K562 (cell line): ENCODE results near the gene SPIB. TPM values are rescaled to one million over a fixed set of nuclear protein-coding genes. Genes with fewer than 3 reads are reported as not detected.
A peak's percentile ranks its signal among the peaks of the same experiment; 100 is the strongest.

Experiments used
- ATAC-seq: fragments of 200-7000 bp; cut with Tn5 transposase; 3 replicates; pipeline ENCODE4 v1.9.1; 2020; ENCODE audit warnings: moderate library complexity
- BruUV-seq: library from RNA; stranded (reverse); fragments of 400-500 nt; replicated peaks from 2 replicates; lab custom pipeline; 2021; lab: Mats Ljungman, UMichigan
- CTCF ChIA-PET: fragments of 300-600 bp; formaldehyde crosslinking; extraction: SDS; loops from one replicate; lab custom pipeline; 2021; ENCODE audit warnings: low intra/inter-chr PET ratio; lab: Yijun Ruan, JAX
- POLR2A ChIA-PET: fragments of 300-600, 350-650 bp; sonication (Branson Sonifier 250); formaldehyde crosslinking; extraction: SDS; loops from one replicate; lab custom pipeline; 2021; ENCODE audit warnings: antibody characterized with exemption, inconsistent platforms; lab: Yijun Ruan, JAX
- DNase-seq, 4 experiments: peaks; one replicate each; pipeline versions ENCODE4 v3.0.0 to v3.0.0-alpha.2; 2011 to 2018; ENCODE audit warnings: low spot score in 3 of 4, mixed read lengths in 3 of 4; ENCODE audit errors: extremely low read depth in 1 of 4
- FAIRE-seq: peaks from 2 replicates; lab custom pipeline; 2011; peaks lifted over from hg19 to GRCh38; lab: Jason Lieb, UNC
- H2AFZ ChIP-seq: 2 replicates; pipeline ENCODE4 v1.6.0; 2011; ENCODE audit warnings: low read depth, low read length, control low read depth, inconsistent platforms
- H3K27ac ChIP-seq: fragments of 200-600 bp; 3 replicates; pipeline ENCODE4 v1.8.0; 2011; ENCODE audit warnings: low read depth, mild to moderate bottlenecking, control low read depth, inconsistent platforms, low read length, moderate library complexity, mixed read lengths; ENCODE audit errors: extremely low read depth
- H3K27me3 ChIP-seq, 2 experiments: fragments of 300-600 bp in 1 of 2; 2 replicates in 1 of 2; 3 replicates in 1 of 2; pipeline versions ENCODE4 v1.6.0 to v1.8.0; 2011; ENCODE audit warnings: inconsistent platforms in 2 of 2, low read length in 2 of 2, mild to moderate bottlenecking in 1 of 2, mixed read lengths in 1 of 2, moderate library complexity in 1 of 2; ENCODE audit not compliant: control insufficient read depth in 2 of 2, insufficient read depth in 2 of 2
- H3K36me3 ChIP-seq: fragments of 300-600 bp; 3 replicates; pipeline ENCODE4 v1.8.0; 2011; ENCODE audit warnings: mild to moderate bottlenecking, low read length, inconsistent platforms; ENCODE audit not compliant: control insufficient read depth, insufficient read depth
- H3K4me1 ChIP-seq, 2 experiments: fragments of 200-600 bp in 1 of 2; replicated peaks in 1 of 2; 2 replicates in 1 of 2; 3 replicates in 1 of 2; pipeline versions ENCODE4 v1.5.1 to v1.8.0; 2011; ENCODE audit warnings: inconsistent platforms in 2 of 2, low read length in 2 of 2, mild to moderate bottlenecking in 1 of 2, mixed read lengths in 1 of 2, moderate library complexity in 1 of 2; ENCODE audit not compliant: control insufficient read depth in 2 of 2, insufficient read depth in 2 of 2
- H3K4me2 ChIP-seq: 2 replicates; pipeline ENCODE4 v1.6.1; 2011; ENCODE audit warnings: low read length, control low read depth, inconsistent platforms, mixed read lengths; ENCODE audit not compliant: insufficient read depth
- H3K4me3 ChIP-seq: fragments of 200-600 bp; sonication (generic), shearing (Covaris generic); 2 replicates; pipeline ENCODE4 v1.5.1; 2016; ENCODE audit warnings: control low read depth, inconsistent platforms
- H3K79me2 ChIP-seq: fragments of 200-600 bp; 3 replicates; pipeline ENCODE4 v1.8.0; 2011; ENCODE audit warnings: low read length, inconsistent platforms; ENCODE audit not compliant: control insufficient read depth, insufficient read depth
- H3K9ac ChIP-seq, 2 experiments: 2 replicates each; pipeline versions ENCODE4 v1.6.0 to v1.6.1; 2011; ENCODE audit warnings: low read depth in 2 of 2, low read length in 2 of 2, control low read depth in 1 of 2, inconsistent platforms in 1 of 2, mild to moderate bottlenecking in 1 of 2, mixed read lengths in 1 of 2; ENCODE audit not compliant: insufficient read depth in 1 of 2
- H3K9me1 ChIP-seq: one replicate; pipeline ENCODE4 v1.6.0; 2011; ENCODE audit warnings: inconsistent platforms, mild to moderate bottlenecking, low read length, moderate library complexity; ENCODE audit not compliant: control insufficient read depth, insufficient read depth
- H3K9me3 ChIP-seq: replicated peaks from 2 replicates; pipeline ENCODE4 v1.5.1; 2011; ENCODE audit warnings: low read depth, low read length, inconsistent platforms; ENCODE audit not compliant: control insufficient read depth, insufficient read depth
- H4K20me1 ChIP-seq: replicated peaks from 2 replicates; pipeline ENCODE4 v1.6.1; 2011; ENCODE audit warnings: low read length, inconsistent platforms, mixed read lengths; ENCODE audit not compliant: control insufficient read depth, insufficient read depth
- BRF1 ChIP-seq: IDR thresholded peaks from 3 replicates; pipeline ENCODE4 v1.6.1; 2011; ENCODE audit warnings: borderline replicate concordance, mild to moderate bottlenecking; ENCODE audit not compliant: insufficient read length; ENCODE audit errors: extremely low read depth
- CAMTA2 ChIP-seq: fragments of 250-450 bp; sonication (Bioruptor Pico); conservative IDR thresholded peaks from 2 replicates; pipeline ENCODE4 v1.5.1; 2022
- DACH1 ChIP-seq: fragments of 450-650 bp; IDR thresholded peaks from 2 replicates; pipeline ENCODE4 v1.6.1; 2018; ENCODE audit not compliant: partially characterized antibody
- EGR1 ChIP-seq: fragments of 450-650 bp; conservative IDR thresholded peaks from 2 replicates; pipeline ENCODE4 v1.6.1; 2017; ENCODE audit warnings: mild to moderate bottlenecking
- GTF2A2 ChIP-seq: IDR thresholded peaks from 2 replicates; pipeline ENCODE4 v1.6.1; 2016; ENCODE audit warnings: mild to moderate bottlenecking, missing genetic modification characterization, missing compliant biosample characterization
- KDM4B ChIP-seq, 2 experiments: fragments of 450-650 bp in 1 of 2; sonication (generic) in 1 of 2; IDR thresholded peaks; 2 replicates each; pipeline ENCODE4 v1.6.1; 2016 to 2017; ENCODE audit warnings: borderline replicate concordance in 2 of 2, antibody characterized with exemption in 1 of 2, low read depth in 1 of 2, mild to moderate bottlenecking in 1 of 2
- MTA2 ChIP-seq: fragments of 450-650 bp; IDR thresholded peaks from 2 replicates; pipeline ENCODE4 v1.6.1; 2016; ENCODE audit warnings: low read depth
- NFXL1 ChIP-seq: fragments of 450-650 bp; formaldehyde crosslinking; IDR thresholded peaks from 2 replicates; pipeline ENCODE4 v1.4.0; 2021; ENCODE audit warnings: mild to moderate bottlenecking
- ZC3H11A ChIP-seq: IDR thresholded peaks from 2 replicates; pipeline ENCODE4 v1.6.1; 2012; ENCODE audit warnings: low read depth, low read length, improper control_type of control experiment
- ZNF146 ChIP-seq: IDR thresholded peaks from one replicate; pipeline ENCODE4 v1.6.1; 2018; ENCODE audit warnings: missing compliant biosample characterization; ENCODE audit not compliant: unreplicated experiment
- WGBS: fragments of 100-300 bp; shearing (Covaris generic); methylation state at CpG from one replicate; pipeline ENCODE4 v1.1.6; 2016; ENCODE audit warnings: low coverage, mixed read lengths; ENCODE audit not compliant: insufficient coverage; ENCODE audit errors: missing lambda C conversion rate; 5-methylcytosine and 5-hydroxymethylcytosine counted together
- in situ Hi-C: fragments of 300-500 bp; cut with MboI; formaldehyde crosslinking; loops from 4 replicates; pipeline ENCODE4 v1.15.0; 2018; ENCODE audit warnings: inconsistent platforms, mixed read lengths
- intact Hi-C: fragments of 100-400 bp; cut with micrococcal nuclease; formaldehyde crosslinking; loops from 2 replicates; pipeline ENCODE4 v1.14.2; 2022
- polyA plus RNA-seq, 8 experiments: library from polyadenylated mRNA; depleted of rRNA in 4 of 8; stranded (reverse) in 5 of 8; unstranded in 3 of 8; fragments of >200 nt; fragmentation: Nextera tagmentation in 2 of 8; fragmentation: Illumina TruSeq in 1 of 8; extraction: Ambion mirVana in 2 of 8; extraction: Trizol in 1 of 8; gene quantifications; 2 replicates each; pipeline versions ENCODE4 v1.2.1 to v1.2.3, GENCODE V29; 2011 to 2014; ENCODE audit warnings: inconsistent platforms in 1 of 8, missing spikeins in 1 of 8
- total RNA-seq, 7 experiments: library from RNA; depleted of rRNA in 6 of 7; stranded (reverse); fragments of >200 nt in 6 of 7; fragmentation: Illumina TruSeq in 2 of 7; extraction: Trizol in 2 of 7; gene quantifications; 2 replicates each; pipeline versions ENCODE4 v1.2.1 to v1.2.3, GENCODE V29; 2011 to 2021; ENCODE audit warnings: low replicate concordance in 1 of 7
- TF ChIP-seq, protein P1 (sequence below): fragments of 450-650 bp; formaldehyde crosslinking; IDR thresholded peaks from 2 replicates; pipeline ENCODE4 v1.4.0; 2020; ENCODE audit warnings: mild to moderate bottlenecking
- TF ChIP-seq, protein P2 (sequence below), 2 experiments: IDR thresholded peaks; 2 replicates each; pipeline ENCODE4 v1.6.1; 2011; ENCODE audit warnings: borderline replicate concordance in 1 of 2, control low read depth in 1 of 2, low read depth in 1 of 2, low read length in 1 of 2, mild to moderate bottlenecking in 1 of 2, mixed read lengths in 1 of 2, moderate library complexity in 1 of 2; ENCODE audit not compliant: insufficient read depth in 1 of 2, insufficient read length in 1 of 2, poor library complexity in 1 of 2, severe bottlenecking in 1 of 2; ENCODE audit errors: extremely low read depth in 1 of 2

SPIB gene
- total and polyA plus RNA-seq, 9 of the 15 experiments (the other 6 are each of a cell fraction or from before 2014, with no cell fraction given) = 0.06 to 1.0 (median 0.43) TPM; not detected in 1

DNA sequence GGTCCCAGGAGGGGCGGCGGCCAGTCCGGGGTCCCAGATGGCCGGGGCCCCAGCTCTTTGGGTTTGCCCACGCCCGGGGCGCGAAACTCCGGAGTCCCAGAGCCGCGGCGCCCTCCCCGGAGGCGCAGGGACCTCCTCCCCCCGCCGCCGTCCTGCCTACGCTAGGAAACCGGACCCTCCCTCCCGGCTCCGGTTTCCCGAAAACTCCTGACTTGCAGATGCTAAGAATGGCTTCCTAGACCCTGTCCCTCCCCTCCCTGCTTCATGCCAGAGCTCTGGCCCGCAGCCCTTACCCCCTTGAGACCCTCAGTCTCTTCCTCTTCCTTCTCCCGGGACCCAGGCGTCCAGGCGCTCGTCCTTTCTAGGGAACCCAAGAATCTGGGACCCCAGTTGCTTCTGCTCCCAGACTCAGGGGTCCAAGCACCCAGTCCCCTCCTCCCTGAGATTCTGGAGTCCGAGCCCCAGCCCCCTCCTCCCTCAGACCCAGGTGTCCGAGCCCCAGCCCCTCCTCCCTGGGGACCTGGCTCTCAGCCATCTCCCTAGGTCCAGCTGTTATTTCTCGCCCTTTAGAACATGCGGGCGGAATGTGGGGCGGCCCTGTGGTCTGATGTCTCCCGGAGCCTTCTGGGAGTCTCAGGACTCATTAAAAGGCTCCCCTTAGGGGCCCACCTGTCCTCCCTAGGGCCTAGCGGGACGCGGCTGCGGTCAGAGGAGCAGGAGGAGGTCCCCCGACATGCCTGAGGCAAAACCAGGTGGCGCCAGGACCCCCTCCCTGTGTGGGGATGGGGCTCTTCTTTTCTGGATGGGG, 13.7 kb downstream of the SPIB start, which contains the start of gene MYBPC2:
MYBPC2 (plus strand) TSS at position 672 of the 808 bp plus-strand sequence; CDS start at position 734, 62 bp downstream.
- CTCF ChIA-PET = interaction anchor here (0.6 kb wide), 1 partner anchor 47 kb away, joined by 3 read pairs; no protein-coding TSS in a partner anchor
- Histone ChIP-seq H3K4me3 (peak within 1 kb of the TSS; percentile 53), H3K9me3 (no peaks in the 10 kb centered on the region), H3K79me2 (no peaks in the 10 kb centered on the region), H4K20me1 (no peaks in the 10 kb centered on the region), H3K4me1 (peaks cover 12 to 54% of the 10 kb centered on the region in 2 experiments; a peak in 4 of 5 replicates), H3K9me1 (no peaks in the 10 kb centered on the region), H3K36me3 (no peaks in the 10 kb centered on the region), H3K27me3 (peaks cover 0 to 9% of the 10 kb centered on the region in 2 experiments; a peak in 2 of 5 replicates), H2AFZ (peak within 1 kb of the TSS; percentile 93), H3K4me2 (peak within 1 kb of the TSS; percentile 85), H3K27ac (peak within 1 kb of the TSS; percentile 41; the same call in 2 of the 3 replicates), H3K9ac (peak within 1 kb of the TSS; percentile 68 to 88)
- intact Hi-C loops (no loop called here), in situ Hi-C loops (no loop called here)
- ATAC-seq = peak; percentile 40
- WGBS = 8% methylated on average over 27 of the region's 40 CpGs
- no peak for FAIRE-seq
- POLR2A ChIA-PET = interaction anchor here (0.6 kb wide), 1 partner anchor 171 kb away, joined by 3 read pairs; no protein-coding TSS in a partner anchor
- peak in 3 of 4 experiments; percentile 46 to 55 (median 48) for DNase-seq
- BruUV-seq = no TSS peak
- TF ChIP-seq BRF1 (no peak), GTF2A2 (tag) (no peak), MTA2 (no peak), CAMTA2 (no peak), ZNF146 (no peak), NFXL1 (CRISPR knock-in tag) (no peak), EGR1 (0 out of 2 replicates have a peak, but pooled peaks have one; percentile 15), DACH1 (peak; percentile 28), ZC3H11A (no peak), KDM4B (IDR thresholded peaks at IDR 0.05; ENCODE audit: borderline replicate concordance in 2 of 2, low read depth in 1 of 2) (no peak)
- TF ChIP-seq, protein P1, sequence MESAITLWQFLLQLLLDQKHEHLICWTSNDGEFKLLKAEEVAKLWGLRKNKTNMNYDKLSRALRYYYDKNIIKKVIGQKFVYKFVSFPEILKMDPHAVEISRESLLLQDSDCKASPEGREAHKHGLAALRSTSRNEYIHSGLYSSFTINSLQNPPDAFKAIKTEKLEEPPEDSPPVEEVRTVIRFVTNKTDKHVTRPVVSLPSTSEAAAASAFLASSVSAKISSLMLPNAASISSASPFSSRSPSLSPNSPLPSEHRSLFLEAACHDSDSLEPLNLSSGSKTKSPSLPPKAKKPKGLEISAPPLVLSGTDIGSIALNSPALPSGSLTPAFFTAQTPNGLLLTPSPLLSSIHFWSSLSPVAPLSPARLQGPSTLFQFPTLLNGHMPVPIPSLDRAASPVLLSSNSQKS (CRISPR knock-in tag) = no peak
- TF ChIP-seq, protein P2, sequence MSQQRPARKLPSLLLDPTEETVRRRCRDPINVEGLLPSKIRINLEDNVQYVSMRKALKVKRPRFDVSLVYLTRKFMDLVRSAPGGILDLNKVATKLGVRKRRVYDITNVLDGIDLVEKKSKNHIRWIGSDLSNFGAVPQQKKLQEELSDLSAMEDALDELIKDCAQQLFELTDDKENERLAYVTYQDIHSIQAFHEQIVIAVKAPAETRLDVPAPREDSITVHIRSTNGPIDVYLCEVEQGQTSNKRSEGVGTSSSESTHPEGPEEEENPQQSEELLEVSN (IDR thresholded peaks at IDR 0.05; ENCODE audit: borderline replicate concordance in 1 of 2, extremely low read depth in 1 of 2, insufficient read depth in 1 of 2, insufficient read length in 1 of 2, low read depth in 1 of 2, low read length in 1 of 2, poor library complexity in 1 of 2, severe bottlenecking in 1 of 2) = peak in 1 of 2 experiments; percentile 51
